Osteocyte (in vitro differentiated cells): ENCODE results near the gene ILRUN. TPM values are rescaled to one million over a fixed set of nuclear protein-coding genes. Genes with fewer than 3 reads are reported as not detected.
"Not testable (repeated sequence)": the region's sequence is repeated elsewhere in the genome, so short reads cannot be mapped to it uniquely, and the experiment has no call there.

Source experiments
- DNase-seq: peaks from one replicate; pipeline ENCODE4 v3.0.0; 2021; ENCODE audit warnings: mixed read lengths; ENCODE audit not compliant: unreplicated experiment; ENCODE audit errors: extremely low spot score
- H3K27ac Mint-ChIP-seq: one replicate; pipeline ENCODE4 v1.8.0; 2021; ENCODE audit warnings: mild to moderate bottlenecking, mixed read lengths; ENCODE audit not compliant: unreplicated experiment
- H3K27me3 Mint-ChIP-seq: one replicate; pipeline ENCODE4 v1.8.0; 2021; ENCODE audit warnings: mixed read lengths; ENCODE audit not compliant: unreplicated experiment
- H3K36me3 Mint-ChIP-seq: one replicate; pipeline ENCODE4 v1.8.0; 2021; ENCODE audit warnings: mixed read lengths; ENCODE audit not compliant: unreplicated experiment
- H3K4me1 Mint-ChIP-seq: one replicate; pipeline ENCODE4 v1.8.0; 2021; ENCODE audit warnings: mixed read lengths; ENCODE audit not compliant: unreplicated experiment
- H3K4me3 Mint-ChIP-seq: one replicate; pipeline ENCODE4 v1.8.0; 2021; ENCODE audit warnings: mild to moderate bottlenecking, moderate library complexity, mixed read lengths; ENCODE audit not compliant: unreplicated experiment
- H3K9me3 Mint-ChIP-seq: one replicate; pipeline ENCODE4 v1.8.0; 2021; ENCODE audit warnings: mixed read lengths; ENCODE audit not compliant: unreplicated experiment
- CTCF ChIP-seq: fragments of 200-600 bp; sonication (generic); IDR thresholded peaks from 2 replicates; pipeline ENCODE4 v1.5.0; 2021; ENCODE audit warnings: antibody characterized with exemption, mild to moderate bottlenecking, moderate library complexity
- total RNA-seq: library from RNA; stranded (reverse); gene quantifications from 2 replicates; pipeline ENCODE4 v1.2.1, GENCODE V29; 2021

ILRUN gene
- total RNA-seq, 1 donor from 2014 or later, result 50.2 TPM

GRCh38 chr6:34664256-34664971 is 32.2 kb downstream of the ILRUN start:
- DNase-seq, result no peak
- peaks cover 3% of the 10 kb centered on the region for H3K36me3 Mint-ChIP-seq
- no peak overlapping the region for H3K4me3 Mint-ChIP-seq
- H3K27ac Mint-ChIP-seq, result peak overlapping the region; percentile 88
- peaks cover 54% of the 10 kb centered on the region for H3K4me1 Mint-ChIP-seq
- H3K27me3 Mint-ChIP-seq, result no peaks in the 10 kb centered on the region
- no peaks in the 10 kb centered on the region for H3K9me3 Mint-ChIP-seq
- no peak for TF ChIP-seq CTCF

- Mint-ChIP-seq H3K4me1 (peaks cover 57% of the 10 kb centered on the region), H3K36me3 (peaks cover 3% of the 10 kb centered on the region), H3K4me3 (no peak overlapping the region), H3K9me3 (no peaks in the 10 kb centered on the region), H3K27me3 (no peaks in the 10 kb centered on the region), H3K27ac (peak overlapping the region; percentile 88)
- DNase-seq, result no peak
- TF ChIP-seq CTCF, result no peak
Measured at GRCh38 chr6:34663831-34664255, 32.7 kb downstream of the ILRUN start.

GRCh38 chr6:34663371-34663770 is 33.2 kb downstream of the ILRUN start:
- Mint-ChIP-seq H3K4me3 (no peak overlapping the region), H3K27me3 (no peaks in the 10 kb centered on the region), H3K9me3 (no peaks in the 10 kb centered on the region), H3K36me3 (peaks cover 3% of the 10 kb centered on the region), H3K4me1 (peaks cover 60% of the 10 kb centered on the region), H3K27ac (peak overlapping the region; percentile 88)
- TF ChIP-seq CTCF, result no peak
- DNase-seq, result no peak

GRCh38 chr6:34661357-34661756 is 35.2 kb downstream of the ILRUN start:
- H3K4me1 Mint-ChIP-seq, result peaks cover 66% of the 10 kb centered on the region
- no peaks in the 10 kb centered on the region for H3K27me3 Mint-ChIP-seq
- no peaks in the 10 kb centered on the region for H3K9me3 Mint-ChIP-seq
- no peak for DNase-seq
- H3K4me3 Mint-ChIP-seq, result no peak overlapping the region
- peaks cover 3% of the 10 kb centered on the region for H3K36me3 Mint-ChIP-seq
- H3K27ac Mint-ChIP-seq, result peak overlapping the region; percentile 82
- no peak for TF ChIP-seq CTCF

- Mint-ChIP-seq H3K27ac (peak overlapping the region; percentile 98), H3K9me3 (no peaks in the 10 kb centered on the region), H3K36me3 (peaks cover 8% of the 10 kb centered on the region), H3K27me3 (no peaks in the 10 kb centered on the region), H3K4me3 (no peak overlapping the region), H3K4me1 (peaks cover 57% of the 10 kb centered on the region)
- no peak for TF ChIP-seq CTCF
- DNase-seq, result no peak
Measured at GRCh38 chr6:34658605-34659265, 37.8 kb downstream of the ILRUN start.

GRCh38 chr6:34657979-34658480 is 38.5 kb downstream of the ILRUN start:
- peaks cover 54% of the 10 kb centered on the region for H3K4me1 Mint-ChIP-seq
- peak overlapping the region; percentile 98 for H3K27ac Mint-ChIP-seq
- not testable (repeated sequence) for H3K9me3 Mint-ChIP-seq, H3K36me3 Mint-ChIP-seq, DNase-seq, H3K27me3 Mint-ChIP-seq
- H3K4me3 Mint-ChIP-seq, result peak overlapping the region; percentile 78
